ENCODE data around the gene PEF1.

The PEF1 gene

DNA sequence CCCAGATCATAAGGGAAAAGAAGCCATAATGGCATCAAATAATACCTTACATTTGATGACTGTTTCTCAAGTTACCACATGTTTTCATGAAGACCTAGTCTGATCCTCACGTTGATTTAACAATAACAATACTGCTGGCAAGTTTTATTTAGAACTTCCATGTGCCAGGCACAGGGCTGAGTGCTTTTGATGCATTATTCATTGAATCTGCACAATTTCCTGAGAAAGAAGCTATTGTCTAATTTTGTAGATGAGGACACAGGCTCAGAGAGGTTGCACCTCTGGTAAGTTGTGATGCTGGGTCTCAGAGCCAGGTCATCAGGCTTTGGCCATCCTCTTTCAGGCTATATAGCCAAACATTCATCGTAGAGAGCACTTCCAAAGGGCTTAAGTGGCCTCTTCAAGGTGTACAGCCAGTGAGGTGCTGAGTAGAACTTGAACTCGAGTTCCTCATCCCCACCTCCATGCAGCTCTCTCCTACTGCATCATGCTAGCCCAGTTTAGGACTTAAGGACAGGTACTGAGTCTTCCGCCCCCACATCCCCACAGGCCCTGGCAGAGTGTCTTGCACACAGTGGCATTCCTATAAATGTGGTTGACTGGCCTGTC, 8.3 kb upstream of the PEF1 start:
- DNase-seq: no peak

GRCh38 chr1:31651766-31652165, 7.1 kb upstream of the PEF1 start:
- no peak for DNase-seq

DNA sequence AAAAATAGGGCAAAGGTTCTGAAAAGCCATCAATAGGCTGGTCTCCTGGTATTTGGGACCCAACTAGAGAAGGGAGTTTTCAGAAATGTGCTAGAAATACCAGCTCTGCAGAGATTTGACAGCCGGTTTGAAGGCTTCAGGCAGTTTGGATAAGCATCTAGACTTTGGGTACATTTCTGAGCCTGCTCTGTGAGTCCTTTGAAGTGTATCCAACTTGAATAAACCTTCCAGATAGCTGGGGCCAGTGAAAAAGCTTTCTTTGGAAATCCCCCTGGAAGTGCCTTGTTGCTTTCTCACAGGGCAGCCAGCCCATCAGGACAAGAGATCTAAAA, 6.4 kb upstream of the PEF1 start:
- no peak for DNase-seq

DNA sequence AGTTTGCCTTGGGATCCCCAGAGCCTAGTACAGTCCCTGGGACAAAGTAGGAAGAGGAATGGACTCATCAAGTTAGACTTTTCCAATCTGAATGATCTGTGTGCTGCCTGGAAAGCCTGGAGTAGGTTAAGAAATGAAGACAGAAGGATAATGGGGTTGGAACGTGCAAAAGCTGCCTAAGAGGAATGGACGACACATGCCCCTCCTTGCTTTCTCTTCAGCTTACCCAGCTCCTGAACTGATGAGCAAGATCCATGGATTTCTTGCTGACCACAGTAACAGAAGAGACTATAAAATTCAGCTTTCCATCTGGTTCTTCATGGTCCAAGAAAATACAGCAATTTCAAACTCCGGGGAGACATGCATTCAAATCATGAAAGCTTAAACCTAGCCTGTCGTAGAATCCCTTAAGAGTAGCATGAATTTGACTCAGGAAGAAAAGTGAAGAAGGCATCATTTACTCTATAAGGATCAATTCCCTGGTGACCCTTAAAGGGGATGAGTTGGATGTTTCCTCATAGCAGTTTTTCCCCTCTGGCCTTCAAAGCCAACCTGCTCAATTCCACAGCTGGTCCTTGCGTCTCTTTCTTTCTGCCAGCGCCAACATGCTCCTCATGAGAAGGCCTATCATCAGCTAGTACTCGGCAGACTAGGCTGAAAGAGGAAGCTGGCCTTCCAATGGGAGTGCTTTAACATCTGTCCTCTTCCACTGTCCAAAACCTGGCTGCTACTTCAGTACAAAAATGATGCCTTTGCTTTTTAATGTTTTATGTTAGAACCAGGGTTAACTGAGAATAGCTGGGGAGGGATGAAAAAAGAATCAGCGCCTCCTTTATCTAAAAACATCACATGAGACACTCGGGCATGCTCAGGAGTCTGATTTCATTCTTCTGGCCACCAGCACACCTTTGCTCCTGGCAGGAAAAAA, 5.7 kb upstream of the PEF1 start:
- DNase-seq: no peak

DNA sequence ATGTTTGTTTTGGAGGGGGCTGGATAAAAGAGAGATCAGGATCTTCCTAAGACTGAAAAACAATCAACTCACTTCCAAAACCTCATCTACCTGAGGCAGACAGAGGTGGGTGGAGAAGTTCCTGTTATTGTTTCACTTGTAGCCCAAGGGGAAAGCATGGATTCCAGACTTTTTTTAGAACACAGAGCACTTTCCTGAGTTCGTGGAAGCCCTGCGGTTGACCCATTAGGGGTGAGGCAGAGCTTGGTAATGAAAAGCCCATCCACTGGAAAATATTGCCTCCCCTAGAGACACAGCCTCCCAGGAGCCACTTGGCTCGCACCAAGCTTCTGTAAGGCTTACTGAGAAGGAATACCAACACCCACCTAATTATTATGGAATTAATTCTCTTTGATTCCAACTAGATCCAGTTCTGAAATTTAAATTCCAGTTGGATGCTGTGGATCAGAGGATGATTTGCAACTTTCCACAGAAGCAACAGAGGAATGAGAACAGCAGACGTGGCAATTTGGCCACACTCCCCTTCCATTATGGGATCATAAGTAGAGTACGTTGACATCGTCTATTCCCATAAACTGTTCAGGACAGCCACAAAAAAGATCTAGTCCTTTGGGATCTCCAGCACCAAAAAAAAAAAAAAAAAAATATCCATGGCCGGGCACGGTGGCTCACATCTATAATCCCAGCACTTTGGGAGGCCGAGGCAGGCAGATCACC, 4.1 kb upstream of the PEF1 start:
- no peak for DNase-seq

DNA sequence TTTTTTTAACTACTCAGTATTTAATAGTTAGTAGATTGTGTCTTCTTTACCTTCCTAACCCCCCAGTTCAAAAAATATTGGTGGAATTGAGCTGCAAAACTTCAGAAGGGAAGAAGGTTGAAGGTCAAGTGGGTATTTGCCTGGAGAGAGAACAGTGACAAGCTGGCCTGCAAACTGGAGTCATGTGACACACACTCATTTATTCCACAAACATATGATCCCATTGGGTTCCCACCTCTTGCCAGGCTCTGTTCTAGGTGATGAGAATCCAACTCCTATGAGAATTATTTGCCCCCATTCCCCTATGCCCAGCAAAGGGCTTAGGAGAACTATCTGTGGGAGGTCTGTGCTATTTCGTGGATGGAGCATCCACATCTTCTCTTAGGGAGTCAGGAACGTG, 3.5 kb upstream of the PEF1 start:
- no peak for DNase-seq

GRCh38 chr1:31647106-31647505, 2.4 kb upstream of the PEF1 start:
- DNase-seq: no peak

- DNase-seq: no peak
Observed at GRCh38 chr1:31646259-31646960, 1.7 kb upstream of the PEF1 start.

DNA sequence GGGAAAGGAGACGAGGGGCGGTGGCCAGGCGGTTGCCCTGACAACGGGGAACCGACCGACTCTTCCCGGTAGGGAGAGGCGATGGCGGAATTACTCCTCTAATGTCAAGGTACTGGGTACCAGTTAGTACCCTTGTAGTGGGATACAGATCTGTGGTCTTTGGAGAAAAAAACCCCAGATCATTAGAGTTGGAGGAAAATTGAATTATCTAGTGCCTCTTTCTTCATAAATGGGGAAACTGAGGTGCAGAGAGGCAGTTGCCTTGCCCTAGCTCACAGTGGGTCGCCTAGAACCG, 545 bp upstream of the PEF1 start:
- DNase-seq: no peak

DNA sequence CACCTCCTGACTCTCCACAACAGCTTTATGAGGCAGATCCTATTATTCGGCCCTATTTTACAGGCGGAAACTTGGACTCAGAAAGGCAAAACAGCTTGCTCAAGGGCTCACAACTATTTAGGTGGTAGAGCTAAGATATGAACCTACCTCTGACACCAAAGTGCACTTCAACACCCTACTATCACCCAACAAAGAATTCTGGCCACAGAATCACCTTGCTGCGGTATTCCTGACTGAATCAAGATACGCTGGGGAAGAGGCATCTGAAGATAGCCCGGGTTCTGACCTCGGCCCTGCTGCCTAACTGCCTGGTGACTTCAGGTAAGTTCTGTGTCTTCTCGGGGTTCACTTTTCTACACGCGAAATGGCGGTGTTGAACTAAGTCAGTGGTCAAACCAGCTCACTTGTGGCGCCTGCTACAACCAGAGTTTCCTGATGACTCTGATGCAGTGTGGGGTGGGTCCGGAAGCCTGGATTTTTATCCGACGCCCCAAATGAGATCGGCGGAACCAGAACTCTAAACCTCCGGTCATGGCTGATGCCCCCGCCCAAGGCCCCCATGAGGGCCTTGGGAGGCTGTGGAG, 608 bp downstream of the PEF1 start:
- no peak for DNase-seq

DNA sequence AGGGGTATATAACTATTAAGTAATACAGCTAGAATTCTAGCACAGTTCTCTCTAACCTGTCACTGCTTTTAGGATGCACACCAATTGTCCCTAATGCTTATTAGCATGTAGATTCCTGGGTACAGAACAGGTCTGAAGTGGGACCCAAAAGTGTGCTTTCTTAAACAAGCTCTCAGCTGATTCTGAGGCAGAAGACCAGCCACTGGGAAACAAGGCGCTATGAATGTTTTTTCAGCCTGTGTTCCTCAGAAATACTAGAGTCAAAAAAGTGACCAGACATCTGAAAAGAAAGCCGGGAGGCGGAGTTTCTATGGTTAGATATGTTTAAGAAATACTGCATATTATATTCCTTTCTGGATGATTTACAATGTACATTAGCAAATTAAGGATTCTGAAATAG, 1.8 kb downstream of the PEF1 start:
- DNase-seq: no peak

DNA sequence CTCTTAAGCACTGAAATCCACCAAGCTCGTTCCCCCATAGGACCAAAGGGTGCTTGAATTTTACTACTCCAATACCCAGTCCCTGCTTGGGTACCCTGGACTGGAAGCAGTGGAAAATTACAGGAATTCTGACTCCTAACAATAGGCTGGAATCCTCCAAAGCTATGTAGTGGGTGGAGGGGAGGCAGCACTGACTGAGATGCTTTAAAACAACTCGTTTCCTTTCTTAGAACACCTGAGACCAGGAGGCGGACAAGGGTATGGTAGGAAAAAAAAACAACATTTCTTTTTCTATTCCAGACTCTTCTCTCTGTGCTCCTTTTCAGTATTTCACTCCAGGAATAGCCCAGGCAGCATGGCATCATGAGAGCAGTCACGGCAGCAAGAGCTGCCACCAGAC, 2.3 kb downstream of the PEF1 start:
- DNase-seq: no peak

DNA sequence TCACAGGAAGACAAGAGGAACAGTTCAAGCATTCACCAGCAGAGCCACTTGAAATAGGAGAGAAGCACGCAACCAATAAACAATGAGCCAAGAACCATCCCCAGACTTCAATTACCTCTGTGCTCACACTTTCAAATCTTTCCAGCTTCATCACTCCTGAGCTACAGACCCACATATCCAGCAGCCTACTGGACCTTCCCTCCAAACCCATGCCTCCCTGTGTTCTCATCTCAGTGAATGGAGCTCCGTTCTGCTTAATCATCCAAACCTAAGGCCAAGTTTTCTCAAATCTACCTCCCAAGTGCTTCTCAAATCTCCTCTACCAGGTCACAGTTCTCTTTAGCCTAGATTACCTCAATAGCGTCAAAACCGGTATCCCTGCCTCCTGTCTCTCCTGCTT, 3.7 kb downstream of the PEF1 start:
- DNase-seq: no peak

DNA sequence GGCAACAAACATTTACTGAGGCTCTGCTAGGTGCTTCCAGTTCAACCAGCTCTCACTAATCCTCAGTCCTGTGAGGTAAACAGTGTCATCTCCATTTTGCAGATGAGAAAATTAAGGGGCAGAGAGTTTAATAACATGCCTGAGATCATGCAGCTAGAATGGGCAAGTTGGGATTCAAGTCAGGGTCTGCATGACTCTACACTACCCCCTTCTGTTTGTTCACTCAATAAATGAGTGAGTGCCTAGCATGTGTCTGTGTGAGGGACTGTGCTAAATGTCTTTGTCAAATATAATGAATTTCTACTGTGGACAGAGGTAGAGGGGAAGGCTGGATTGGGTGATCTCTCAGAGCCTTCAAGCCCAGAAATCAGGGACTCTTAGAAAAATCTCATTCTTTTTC, 4.5 kb downstream of the PEF1 start:
- no peak for DNase-seq

- DNase-seq: no peak
Observed at GRCh38 chr1:31639543-31639942, 5.1 kb downstream of the PEF1 start.

GRCh38 chr1:31637915-31638673, 6.6 kb downstream of the PEF1 start:
- no peak for DNase-seq

- DNase-seq: no peak
Observed at GRCh38 chr1:31633117-31633516, 11.6 kb downstream of the PEF1 start.

DNA sequence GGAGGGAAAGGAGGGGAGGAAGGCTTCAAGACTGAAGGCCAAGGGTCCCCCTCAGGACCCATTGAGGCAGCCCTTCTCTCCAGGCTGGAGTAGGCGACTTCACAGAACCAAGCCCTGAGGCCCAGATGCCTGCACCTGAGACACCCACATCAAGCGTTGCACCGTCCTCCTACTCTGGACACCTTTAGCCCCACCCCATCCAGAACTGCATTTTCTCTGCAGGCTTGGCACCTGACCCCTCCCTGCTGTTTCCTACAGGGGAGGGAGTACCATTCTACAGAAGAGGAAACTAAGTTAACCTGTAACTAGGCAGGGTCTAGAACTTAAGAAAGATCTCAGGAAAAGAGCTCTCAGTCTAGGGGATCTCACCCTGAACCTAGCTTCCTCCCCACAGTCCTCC, 12.0 kb downstream of the PEF1 start:
- DNase-seq: no peak

- DNase-seq: no peak
Observed at GRCh38 chr1:31628931-31629556, 15.6 kb downstream of the PEF1 start.

DNA sequence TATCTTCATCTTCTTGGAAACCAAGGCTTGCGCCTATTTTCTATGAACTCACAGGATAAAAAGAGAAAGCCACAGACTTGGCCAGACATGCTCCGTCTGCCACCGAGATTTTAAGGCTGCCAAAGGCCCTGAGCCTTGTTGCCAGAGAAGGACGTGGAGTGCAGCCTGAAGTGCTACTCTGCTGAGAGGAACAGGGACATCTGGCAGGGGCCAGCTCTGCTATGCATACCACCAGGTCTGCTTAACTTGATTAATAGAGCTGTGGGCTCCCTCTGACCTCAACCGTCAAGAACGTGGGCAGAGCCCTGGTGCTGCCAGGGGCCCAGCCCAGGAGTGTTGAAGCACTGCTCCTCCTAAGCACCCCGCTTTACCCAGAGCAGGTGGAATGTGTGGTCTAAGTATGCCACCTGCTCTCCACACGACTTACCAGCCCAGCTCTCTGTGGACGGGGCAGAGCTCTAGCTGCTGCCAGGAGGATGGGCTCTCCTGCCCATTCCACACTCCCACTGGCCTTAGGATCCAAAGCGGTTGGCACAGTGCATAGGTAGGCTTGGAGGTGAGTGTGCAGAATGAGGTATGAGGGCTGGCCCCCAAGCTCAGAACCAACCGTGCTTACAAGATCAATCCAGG, 16.6 kb downstream of the PEF1 start:
- peak; percentile 74 for DNase-seq

DNA sequence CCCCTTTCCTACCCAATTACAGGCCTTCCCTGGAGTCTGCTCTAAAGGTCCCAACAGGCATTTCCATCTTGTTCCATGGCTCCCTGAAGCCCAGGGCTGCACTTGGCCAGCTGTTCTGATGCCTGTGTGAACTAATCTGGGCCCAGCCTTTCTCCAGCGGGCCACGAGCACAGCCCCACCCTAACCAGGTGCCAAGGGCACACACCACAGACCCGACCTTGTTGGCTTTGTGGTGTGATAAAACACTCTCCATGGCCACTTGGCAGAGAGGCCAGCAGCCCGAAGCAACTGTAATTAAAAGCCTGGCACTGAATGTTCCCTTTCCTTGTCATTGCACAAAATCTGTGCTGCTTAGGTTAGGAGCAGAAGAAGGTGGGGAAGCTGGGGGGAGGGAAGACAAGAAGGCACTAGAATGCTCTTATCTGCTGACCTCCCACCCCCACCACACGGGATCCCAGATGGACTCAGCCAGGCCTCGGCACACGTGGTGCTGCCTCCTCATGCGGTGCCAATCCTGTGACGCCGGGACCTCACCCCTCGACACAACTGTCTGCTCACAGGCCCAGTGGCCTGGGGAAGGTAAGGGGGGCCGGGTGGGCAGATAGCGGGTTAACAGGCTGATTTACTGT, 17.3 kb downstream of the PEF1 start:
- DNase-seq: no peak

All from NCI-H1694 (cell line).